ENCODE data around the gene FKBP2. TPM values are rescaled to one million over a fixed set of nuclear protein-coding genes. Genes with fewer than 3 reads are reported as not detected.

FKBP2 gene
- total and polyA plus RNA-seq, 2 of the 13 experiments (the other 11 are each of a cell fraction or from before 2014, with no cell fraction given), result 30.1 to 53.3 TPM

DNA sequence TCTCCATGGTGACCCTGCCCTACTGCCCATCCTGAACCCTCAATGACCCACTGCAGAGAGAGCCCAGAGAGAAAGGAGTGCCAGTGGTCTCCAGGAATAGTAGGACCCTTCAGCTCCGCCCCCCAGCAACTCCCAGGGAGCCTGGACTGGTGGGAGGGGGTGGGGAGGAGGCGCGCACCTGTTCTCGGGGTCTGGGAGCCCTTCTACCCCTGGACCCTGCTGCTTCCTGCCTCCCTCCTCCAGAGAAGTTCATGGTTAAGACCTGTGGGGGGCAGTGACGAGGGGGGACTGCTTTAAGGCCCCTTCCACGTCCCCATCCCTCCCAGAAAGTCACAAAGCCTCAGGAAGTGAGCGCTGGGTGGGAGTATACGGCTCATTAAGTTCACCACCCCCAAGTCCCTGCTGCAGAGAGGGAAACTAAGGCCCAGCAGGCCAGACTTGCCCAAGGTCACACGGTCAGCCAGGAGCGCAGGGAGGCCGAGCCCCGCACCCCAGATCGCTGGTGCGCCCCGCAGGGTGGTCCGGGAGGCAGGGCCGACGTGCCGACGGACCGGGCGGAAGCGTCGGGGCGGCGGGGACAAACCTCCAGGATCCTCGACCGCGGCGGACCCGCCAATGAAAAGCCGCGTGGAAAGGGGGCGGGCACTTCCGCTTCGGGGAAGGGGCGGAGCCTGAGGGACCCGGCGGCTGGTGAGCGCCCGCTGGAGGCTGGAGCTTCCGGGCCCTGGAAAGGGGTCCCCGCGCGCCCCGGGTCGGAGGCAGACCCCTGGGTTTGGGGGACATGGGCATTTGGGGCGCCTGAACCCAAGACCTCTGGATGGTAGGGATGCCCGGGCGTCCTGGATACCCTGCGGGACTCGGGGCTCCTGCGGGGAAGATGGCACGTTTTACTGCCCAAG lies 15.0 kb upstream of the FKBP2 start, which contains the start of the genes NUDT22 and TRPT1 (continued):
- TF ChIP-seq, protein P1, sequence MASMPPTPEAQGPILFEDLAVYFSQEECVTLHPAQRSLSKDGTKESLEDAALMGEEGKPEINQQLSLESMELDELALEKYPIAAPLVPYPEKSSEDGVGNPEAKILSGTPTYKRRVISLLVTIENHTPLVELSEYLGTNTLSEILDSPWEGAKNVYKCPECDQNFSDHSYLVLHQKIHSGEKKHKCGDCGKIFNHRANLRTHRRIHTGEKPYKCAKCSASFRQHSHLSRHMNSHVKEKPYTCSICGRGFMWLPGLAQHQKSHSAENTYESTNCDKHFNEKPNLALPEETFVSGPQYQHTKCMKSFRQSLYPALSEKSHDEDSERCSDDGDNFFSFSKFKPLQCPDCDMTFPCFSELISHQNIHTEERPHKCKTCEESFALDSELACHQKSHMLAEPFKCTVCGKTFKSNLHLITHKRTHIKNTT (CRISPR knock-in tag; IDR thresholded peaks at IDR 0.05), result no peak
- TF ChIP-seq SPEN (CRISPR knock-in tag; IDR thresholded peaks at IDR 0.05; ENCODE audit: low read depth) (peak; percentile 60), KDM5A (IDR thresholded peaks at IDR 0.05; ENCODE audit: borderline replicate concordance, low read length) (peak; percentile 71), KDM1A (CRISPR knock-in tag; IDR thresholded peaks at IDR 0.05) (no peak), PCBP1 (IDR thresholded peaks at IDR 0.05; ENCODE audit: borderline replicate concordance, low read depth, low read length) (0 out of 2 replicates have a peak, but pooled peaks have one; percentile 25), ZNF572 (CRISPR knock-in tag; IDR thresholded peaks at IDR 0.05) (0 out of 2 replicates have a peak, but pooled peaks have one; percentile 32), ZZZ3 (CRISPR knock-in tag; IDR thresholded peaks at IDR 0.05; ENCODE audit: borderline replicate concordance) (no peak; the same call in 1 of the 2 replicates), ZNF614 (CRISPR knock-in tag; IDR thresholded peaks at IDR 0.05; ENCODE audit: borderline replicate concordance) (no peak), BRCA1 (CRISPR knock-in tag; IDR thresholded peaks at IDR 0.05) (no peak), ZC3H13 (CRISPR knock-in tag; IDR thresholded peaks at IDR 0.05) (peak; percentile 68; the same call in 1 of the 2 replicates), ZSCAN21 (CRISPR knock-in tag; IDR thresholded peaks at IDR 0.05; ENCODE audit: borderline replicate concordance) (peak; percentile 48; the same call in 1 of the 2 replicates), ZNF713 (CRISPR knock-in tag; IDR thresholded peaks at IDR 0.05) (no peak; the same call in 1 of the 2 replicates), KLF9 (CRISPR knock-in tag; IDR thresholded peaks at IDR 0.05; ENCODE audit: low read depth) (no peak), TBL1XR1 (IDR thresholded peaks at IDR 0.05; ENCODE audit: borderline replicate concordance, low read length, partially characterized antibody) (no peak), ZNF567 (CRISPR knock-in tag; IDR thresholded peaks at IDR 0.05; ENCODE audit: borderline replicate concordance) (no peak), ZNF33A (CRISPR knock-in tag; IDR thresholded peaks at IDR 0.05; ENCODE audit: borderline replicate concordance) (peak; percentile 87; the same call in 1 of the 2 replicates), MIER3 (CRISPR knock-in tag; IDR thresholded peaks at IDR 0.05; ENCODE audit: borderline replicate concordance) (no peak)
- TF ChIP-seq, protein P2, sequence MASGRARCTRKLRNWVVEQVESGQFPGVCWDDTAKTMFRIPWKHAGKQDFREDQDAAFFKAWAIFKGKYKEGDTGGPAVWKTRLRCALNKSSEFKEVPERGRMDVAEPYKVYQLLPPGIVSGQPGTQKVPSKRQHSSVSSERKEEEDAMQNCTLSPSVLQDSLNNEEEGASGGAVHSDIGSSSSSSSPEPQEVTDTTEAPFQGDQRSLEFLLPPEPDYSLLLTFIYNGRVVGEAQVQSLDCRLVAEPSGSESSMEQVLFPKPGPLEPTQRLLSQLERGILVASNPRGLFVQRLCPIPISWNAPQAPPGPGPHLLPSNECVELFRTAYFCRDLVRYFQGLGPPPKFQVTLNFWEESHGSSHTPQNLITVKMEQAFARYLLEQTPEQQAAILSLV (CRISPR knock-in tag; IDR thresholded peaks at IDR 0.05; ENCODE audit: borderline replicate concordance), result peak; percentile 25; the same call in 1 of the 2 replicates
- TF ChIP-seq, protein P3, sequence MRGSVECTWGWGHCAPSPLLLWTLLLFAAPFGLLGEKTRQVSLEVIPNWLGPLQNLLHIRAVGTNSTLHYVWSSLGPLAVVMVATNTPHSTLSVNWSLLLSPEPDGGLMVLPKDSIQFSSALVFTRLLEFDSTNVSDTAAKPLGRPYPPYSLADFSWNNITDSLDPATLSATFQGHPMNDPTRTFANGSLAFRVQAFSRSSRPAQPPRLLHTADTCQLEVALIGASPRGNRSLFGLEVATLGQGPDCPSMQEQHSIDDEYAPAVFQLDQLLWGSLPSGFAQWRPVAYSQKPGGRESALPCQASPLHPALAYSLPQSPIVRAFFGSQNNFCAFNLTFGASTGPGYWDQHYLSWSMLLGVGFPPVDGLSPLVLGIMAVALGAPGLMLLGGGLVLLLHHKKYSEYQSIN (CRISPR knock-in tag; IDR thresholded peaks at IDR 0.05; ENCODE audit: borderline replicate concordance), result no peak
- TF ChIP-seq, protein P4, sequence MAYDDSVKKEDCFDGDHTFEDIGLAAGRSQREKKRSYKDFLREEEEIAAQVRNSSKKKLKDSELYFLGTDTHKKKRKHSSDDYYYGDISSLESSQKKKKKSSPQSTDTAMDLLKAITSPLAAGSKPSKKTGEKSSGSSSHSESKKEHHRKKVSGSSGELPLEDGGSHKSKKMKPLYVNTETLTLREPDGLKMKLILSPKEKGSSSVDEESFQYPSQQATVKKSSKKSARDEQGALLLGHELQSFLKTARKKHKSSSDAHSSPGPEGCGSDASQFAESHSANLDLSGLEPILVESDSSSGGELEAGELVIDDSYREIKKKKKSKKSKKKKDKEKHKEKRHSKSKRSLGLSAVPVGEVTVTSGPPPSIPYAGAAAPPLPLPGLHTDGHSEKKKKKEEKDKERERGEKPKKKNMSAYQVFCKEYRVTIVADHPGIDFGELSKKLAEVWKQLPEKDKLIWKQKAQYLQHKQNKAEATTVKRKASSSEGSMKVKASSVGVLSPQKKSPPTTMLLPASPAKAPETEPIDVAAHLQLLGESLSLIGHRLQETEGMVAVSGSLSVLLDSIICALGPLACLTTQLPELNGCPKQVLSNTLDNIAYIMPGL (CRISPR knock-in tag; IDR thresholded peaks at IDR 0.05; ENCODE audit: borderline replicate concordance in 1 of 2, low read depth in 1 of 2), result peak; percentile 61 to 69; a peak in 3 of 4 replicates

Measured in HepG2 (cell line).